HG03439 (cell line): ENCODE results near the gene GJA4.
"Not testable (repeated sequence)": the region's sequence is repeated elsewhere in the genome, so short reads cannot be mapped to it uniquely, and the experiment has no call there.

Experiments
- ATAC-seq: cut with Tn5 transposase; IDR thresholded peaks from one replicate; pipeline ENCODE4 v1.9.1; 2021; ENCODE audit warnings: mild to moderate bottlenecking, moderate library complexity; ENCODE audit not compliant: unreplicated experiment

Gene GJA4

DNA sequence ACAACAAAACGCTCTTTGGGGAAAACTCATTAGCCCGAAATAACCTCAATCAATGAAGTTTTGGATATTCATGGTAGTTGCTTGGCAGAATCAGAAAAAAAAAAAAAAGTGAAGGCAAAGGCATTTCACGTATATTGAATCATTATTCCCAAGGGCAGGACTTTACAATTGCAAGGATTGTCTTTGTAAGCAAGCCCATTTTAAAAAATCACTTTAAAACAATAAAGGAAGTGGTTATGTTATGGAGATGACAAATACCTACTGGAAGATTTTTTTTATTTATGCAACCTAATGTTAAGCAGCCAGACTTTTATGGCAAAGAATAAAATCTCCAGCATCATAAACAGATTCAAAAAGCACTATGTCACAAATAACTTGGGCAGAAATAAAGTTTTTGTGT is 23.9 kb upstream of the GJA4 start:
- no peak for ATAC-seq

- ATAC-seq: no peak
These were observed 21.8 kb upstream of the GJA4 start for GRCh38 chr1:34770891-34771504.

- no peak for ATAC-seq
These were observed 21.0 kb upstream of the GJA4 start for GRCh38 chr1:34771573-34772371.

- not testable (repeated sequence) for ATAC-seq
These were observed 19.7 kb upstream of the GJA4 start for GRCh38 chr1:34773114-34773513.

DNA sequence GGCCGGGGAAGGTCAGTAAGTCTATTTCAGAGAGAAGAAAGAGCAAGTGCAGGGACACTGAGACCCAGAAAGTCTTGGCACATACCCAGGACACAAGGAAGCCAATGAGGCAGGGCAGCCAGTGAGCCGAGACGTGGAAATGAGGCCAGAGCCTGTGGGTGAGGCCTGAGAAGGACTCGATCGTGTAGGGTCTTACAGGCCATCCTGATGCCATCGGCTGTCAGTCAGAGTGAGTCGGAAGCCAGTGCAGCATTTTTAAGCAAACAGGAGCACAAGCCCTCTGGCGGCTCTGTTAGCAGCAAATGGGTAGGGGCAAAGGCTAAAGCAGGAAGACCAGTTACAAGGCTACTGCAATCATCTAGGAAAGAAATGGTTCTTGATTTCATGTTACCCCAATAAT is 17.8 kb upstream of the GJA4 start:
- no peak for ATAC-seq

DNA sequence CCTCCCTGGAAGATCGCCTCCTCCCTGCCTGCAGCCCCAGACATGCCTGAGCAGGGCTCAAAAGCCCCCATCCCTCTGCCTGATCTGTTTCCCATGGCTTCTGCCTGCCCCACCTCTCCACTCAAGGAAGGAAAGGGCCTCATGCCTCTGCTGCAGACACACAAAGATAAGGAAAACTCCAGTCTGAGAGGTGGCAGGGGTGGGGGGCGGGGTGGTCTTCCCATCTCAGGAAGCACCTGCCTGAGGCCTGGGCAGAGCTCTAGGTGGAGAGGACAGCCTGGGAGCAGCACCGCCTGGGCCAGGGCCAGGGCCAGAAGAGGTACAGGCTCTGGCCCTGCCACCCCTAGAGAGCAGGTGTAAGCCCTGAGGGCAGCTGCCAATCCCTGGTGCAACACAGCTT is 15.9 kb upstream of the GJA4 start:
- ATAC-seq: no peak

- no peak for ATAC-seq
These were observed 15.1 kb upstream of the GJA4 start for GRCh38 chr1:34777519-34778321.

DNA sequence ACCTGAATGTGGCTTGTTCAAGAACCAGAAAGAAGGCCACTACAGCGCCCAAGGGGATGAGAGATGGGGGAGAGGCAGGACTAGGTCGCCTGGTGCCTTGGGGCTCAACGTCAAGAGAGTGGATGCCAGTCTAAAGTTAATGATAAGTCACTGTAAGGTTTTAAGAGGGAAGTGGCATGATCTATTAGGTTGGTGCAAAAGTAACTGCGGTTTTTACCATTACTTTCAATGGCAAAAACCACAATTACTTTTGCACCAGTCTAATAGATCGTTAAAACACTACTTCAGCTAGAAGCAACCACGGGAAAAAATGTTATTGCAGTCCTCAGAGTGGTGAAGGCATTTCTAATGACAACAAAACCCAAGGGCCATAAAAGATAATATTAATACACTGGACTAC is 14.4 kb upstream of the GJA4 start:
- no peak for ATAC-seq

DNA sequence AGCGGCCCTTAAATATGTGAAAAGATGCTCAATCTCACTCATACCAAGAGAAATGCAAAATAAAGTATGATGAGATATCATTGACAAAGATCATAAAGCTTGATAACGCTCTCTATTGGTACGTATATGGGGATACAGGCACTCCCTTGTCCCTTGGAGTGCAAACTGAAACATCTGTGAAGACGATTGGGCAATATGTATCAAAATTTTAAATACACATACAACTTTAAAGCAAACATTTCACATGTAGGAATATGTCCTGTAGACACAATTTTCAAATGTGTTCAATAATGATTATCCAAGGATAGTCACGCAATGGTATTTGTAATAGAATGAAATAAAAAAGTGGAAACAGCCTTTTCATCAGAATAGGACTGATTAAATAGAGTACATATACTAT is 13.8 kb upstream of the GJA4 start:
- ATAC-seq: no peak

DNA sequence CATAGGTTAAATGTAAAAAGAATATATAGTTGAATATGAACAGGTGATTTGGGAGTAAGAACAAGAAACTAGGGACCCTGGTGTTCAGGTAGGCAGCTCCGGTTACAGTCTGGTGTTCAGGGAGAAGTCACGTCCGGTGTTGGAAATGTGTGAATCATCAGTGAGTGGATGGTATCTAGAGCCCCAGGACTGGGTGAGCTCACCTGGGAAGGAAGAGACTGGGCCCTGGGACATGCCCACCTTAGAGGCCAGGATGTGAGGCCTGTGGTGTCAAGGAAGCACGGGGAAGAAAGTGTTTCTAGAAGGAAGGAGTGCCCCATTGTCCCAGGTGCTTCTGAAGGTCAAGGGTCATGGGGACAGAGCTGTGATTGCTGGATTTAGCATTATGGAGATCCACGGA is 13.3 kb upstream of the GJA4 start:
- no peak for ATAC-seq

- no peak for ATAC-seq
These were observed 12.8 kb upstream of the GJA4 start for GRCh38 chr1:34779962-34780361.

DNA sequence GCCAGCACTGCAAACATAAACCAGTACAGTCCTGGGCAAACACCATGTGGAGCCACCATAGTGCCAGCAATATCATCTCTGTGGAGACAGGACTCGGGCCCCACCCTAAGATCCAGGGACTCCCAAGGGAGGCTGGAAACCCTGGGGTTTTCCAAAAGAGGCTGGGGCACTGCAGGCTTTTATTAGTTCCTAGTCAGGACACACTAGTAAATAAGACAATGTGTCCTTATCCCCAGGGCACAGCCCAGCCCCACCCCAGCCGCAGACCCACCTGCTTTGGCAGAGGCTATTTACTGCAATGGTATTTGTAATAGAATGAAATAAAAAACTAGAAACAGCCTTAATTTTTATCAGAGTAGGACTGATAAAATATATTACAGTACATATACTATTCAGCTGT is 12.3 kb upstream of the GJA4 start:
- no peak for ATAC-seq

GRCh38 chr1:34781071-34781843 is 11.5 kb upstream of the GJA4 start, which contains the start of gene GJB3:
Gene GJB3, plus strand, starts transcription at chr1:34781214. Its CDS starts 3,549 bp downstream, at chr1:34784763.
- no peak for ATAC-seq

- no peak for ATAC-seq
These were observed 10.9 kb upstream of the GJA4 start for GRCh38 chr1:34781844-34782391.

GRCh38 chr1:34784751-34785221 is 8.0 kb upstream of the GJA4 start:
- ATAC-seq: no peak

DNA sequence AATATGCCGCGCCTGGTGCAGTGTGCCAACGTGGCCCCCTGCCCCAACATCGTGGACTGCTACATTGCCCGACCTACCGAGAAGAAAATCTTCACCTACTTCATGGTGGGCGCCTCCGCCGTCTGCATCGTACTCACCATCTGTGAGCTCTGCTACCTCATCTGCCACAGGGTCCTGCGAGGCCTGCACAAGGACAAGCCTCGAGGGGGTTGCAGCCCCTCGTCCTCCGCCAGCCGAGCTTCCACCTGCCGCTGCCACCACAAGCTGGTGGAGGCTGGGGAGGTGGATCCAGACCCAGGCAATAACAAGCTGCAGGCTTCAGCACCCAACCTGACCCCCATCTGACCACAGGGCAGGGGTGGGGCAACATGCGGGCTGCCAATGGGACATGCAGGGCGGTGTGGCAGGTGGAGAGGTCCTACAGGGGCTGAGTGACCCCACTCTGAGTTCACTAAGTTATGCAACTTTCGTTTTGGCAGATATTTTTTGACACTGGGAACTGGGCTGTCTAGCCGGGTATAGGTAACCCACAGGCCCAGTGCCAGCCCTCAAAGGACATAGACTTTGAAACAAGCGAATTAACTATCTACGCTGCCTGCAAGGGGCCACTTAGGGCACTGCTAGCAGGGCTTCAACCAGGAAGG is 7.4 kb upstream of the GJA4 start:
- no peak for ATAC-seq

GRCh38 chr1:34785875-34786470 is 6.8 kb upstream of the GJA4 start:
- no peak for ATAC-seq

GRCh38 chr1:34786521-34787325 is 6.1 kb upstream of the GJA4 start:
- no peak for ATAC-seq
